GOT3 (cell line): ENCODE results near the gene TAF5L.
"Not testable (repeated sequence)": the region's sequence is repeated elsewhere in the genome, so short reads cannot be mapped to it uniquely, and the experiment has no call there.

Source experiments
- DNase-seq: peaks from one replicate; lab custom pipeline; 2025; ENCODE audit warnings: mixed read lengths; lab: John Stamatoyannopoulos, UW

Gene TAF5L

DNA sequence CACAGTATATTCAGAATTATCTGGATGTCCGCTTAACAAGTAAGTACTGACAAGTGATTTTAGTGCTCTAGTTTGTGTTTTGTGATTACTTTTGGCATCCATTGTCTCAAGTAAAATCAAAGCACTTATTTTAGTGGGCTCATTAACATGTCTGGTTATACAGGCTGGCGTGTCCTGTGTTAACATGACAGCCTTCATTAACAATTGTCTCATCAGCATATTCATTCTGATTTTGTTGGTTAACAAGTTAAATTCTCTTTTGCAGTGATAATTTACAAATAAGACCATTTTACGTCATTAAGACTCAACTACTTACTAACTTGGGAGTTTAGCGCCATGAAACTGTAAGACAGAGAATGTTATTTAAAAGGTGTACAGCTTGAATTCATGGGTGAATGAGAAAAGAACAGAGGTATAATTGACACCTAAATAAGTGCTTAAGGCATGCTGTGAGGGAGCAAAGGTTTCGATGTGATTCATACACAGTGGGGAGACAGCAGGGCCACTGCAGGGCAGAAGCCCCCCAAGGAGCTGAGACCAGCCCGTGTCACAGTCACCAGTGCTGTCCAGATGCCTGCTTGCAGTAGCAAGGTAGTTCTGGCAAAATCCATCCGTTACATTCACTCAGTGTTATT, 22.4 kb downstream of the TAF5L start:
- DNase-seq: no peak

DNA sequence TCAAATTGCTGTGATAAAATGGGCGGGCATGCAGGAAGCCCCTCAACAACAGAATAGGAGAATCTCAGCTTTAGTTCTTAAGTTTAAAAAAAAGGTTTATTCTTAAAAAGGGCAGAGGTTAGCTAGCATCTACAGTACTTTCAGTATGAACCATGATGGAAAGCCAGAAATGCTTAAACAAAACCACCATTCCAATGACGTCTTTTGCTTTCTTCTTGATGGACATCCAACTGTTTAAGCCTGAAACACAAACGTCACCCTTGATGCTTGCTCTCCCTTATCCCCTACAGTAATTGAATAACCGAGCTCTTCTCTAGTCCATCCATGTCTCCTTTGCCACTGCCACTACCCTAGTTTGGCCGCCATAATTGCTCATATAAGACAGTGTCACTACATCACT, 25.7 kb downstream of the TAF5L start:
- no peak for DNase-seq

DNA sequence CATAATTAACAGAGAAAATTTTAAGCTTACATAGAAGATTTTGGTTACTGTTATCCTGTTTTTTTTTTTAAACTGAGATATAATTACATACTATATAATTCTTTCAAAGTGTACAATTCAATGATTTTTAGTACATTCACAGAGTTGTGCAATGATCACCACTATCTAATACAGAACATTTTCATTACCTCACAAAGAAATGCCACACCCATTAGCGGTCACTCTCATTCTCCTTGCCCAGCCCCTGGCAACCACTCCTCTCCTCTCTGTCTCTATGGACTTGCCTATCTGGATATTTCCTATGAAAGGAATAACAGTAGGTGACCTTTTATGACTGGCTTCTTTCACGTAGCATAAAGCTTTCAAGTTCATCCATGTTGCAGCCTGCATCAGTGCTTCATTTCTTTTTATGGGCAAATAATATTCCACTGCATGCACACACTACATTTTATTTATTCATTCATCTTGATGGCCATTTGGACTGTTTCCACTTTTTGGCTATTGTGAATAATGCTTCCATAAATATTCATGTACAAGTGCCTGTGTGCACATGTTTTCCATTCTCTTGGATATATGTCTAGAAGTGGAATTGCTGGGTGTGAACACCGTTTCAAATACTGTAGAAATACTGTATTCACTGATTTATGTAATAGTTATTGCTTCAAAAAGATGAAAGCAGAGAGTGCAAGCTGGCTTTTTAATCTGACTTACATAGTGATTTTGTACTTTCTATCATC, 26.5 kb downstream of the TAF5L start:
- no peak for DNase-seq

DNA sequence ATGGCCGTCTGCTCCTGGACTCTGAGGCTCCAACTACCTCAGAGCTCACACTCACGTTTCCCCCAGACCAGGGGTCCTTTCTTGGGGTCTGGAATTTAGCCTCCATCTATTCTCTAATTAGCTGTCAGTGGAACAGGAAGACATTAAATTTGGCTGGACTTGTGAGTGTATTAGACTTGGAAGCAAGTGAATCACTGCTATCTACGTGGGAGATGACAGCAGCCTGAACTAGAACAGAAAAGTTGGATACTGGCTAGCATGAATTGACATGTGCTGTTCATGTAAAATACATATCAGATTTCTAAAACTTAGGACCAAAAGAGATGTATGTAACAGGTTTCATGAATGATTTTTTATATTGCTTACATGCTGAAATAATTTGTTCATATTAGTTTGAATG, 28.0 kb downstream of the TAF5L start:
- DNase-seq: no peak

DNA sequence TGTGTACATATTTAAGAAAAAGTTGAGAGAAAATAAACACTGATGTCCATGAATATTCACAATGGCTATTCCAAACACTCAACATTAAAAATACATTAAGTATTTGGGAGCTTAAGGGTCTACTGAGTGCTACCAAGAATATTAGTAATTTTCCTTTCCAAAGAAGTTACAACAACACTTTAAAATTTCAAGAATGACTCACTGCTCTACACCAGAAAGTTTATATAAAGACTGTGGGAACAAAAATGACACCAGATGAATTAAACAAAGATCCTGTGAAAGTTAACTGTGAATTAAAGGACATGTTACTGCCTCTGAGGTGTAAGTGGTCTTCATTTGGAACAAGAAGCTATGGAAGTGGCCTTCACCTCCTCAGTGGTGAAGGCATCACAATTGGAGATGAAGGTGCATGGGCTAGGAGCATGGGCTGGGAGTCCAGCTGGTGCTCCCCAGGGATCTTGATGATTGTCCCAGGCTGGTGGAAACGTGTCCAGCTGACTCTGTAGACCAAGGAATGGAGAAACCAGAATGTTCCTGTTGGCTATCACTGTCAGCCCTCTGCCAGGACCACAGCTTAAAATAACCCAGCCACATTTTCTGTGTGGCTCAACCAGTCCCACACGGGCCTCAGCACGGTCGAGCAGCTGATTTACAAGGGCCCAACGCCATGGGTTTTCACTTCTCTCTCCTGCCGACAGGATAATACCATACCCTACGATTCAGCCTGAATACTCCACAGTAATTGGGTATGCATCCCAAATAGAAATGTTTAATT, 28.8 kb downstream of the TAF5L start:
- DNase-seq: no peak

DNA sequence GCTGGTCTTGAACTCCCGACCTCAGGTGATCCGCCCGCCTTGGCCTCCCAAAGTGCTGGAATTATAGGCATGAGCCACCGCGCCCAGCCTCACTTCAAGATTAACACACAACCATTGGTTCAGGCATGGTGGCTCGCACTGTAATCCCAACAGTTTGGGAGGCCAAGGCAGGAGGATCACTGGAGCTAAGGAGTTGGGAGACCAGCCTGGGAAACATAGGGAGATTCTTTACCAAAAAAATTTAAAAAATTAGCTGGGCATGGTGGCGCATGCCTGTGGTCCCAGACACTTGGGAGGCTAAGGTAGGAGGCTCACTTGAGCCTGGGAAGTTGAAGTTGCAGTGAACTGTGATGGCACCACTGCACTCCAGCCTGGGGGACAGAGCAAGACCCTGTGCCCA, 30.0 kb downstream of the TAF5L start:
- not testable (repeated sequence) for DNase-seq

DNA sequence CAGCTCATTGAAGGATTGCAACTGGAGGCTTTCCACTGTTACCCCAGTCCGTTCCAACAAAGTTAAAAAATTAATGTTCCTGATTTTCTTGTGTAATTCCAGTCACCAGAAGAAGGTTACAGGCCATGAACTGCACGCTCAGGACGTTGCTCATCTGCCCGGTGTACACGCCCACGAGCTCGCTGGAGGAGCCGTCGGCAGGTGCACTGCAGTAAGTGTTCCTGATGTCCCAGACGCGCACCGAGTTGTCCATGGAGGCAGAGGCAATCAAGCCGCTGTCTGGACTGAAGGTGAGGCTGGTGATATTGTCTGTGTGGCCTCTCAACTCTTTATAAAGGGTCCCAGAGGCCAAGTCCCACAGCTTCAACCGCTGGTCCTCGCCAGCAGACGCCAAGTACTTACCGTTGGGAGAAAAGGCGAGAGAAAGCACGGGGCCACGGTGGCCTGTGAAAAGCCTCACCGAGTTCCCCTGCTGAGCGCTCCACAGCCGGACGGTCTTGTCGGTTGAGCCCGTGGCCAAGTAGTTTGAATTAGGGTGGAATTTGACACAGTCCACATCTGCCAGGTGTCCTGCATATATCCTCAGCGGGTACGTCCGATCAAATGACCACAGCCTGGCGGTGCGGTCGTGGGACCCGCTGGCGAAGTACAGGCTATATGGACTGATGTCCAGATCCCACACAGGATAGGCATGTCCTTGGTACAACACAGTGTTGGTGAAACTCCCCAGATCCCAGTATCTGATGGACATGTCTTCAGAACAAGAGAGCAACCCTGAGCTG, 31.5 kb downstream of the TAF5L start:
- DNase-seq: no peak

DNA sequence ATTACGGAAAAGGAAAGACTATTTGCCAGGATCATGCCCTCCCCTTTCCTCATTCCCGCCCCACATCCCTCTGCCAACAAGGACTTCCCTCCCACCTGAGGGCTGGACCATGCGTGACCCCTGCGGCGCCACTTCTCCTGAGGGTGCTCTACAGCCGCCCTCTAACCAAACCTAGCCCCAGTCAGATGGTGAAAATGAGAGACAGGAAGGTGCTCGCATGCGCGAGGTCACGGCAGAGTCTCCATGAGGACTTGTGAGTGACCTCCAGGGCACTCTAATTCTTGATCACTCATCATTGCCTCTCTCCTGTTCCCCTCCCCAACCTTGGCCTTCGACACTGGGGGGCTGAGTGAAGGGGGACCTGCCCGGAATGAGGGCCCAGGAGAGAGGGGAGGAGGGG, 32.1 kb downstream of the TAF5L start:
- no peak for DNase-seq

DNA sequence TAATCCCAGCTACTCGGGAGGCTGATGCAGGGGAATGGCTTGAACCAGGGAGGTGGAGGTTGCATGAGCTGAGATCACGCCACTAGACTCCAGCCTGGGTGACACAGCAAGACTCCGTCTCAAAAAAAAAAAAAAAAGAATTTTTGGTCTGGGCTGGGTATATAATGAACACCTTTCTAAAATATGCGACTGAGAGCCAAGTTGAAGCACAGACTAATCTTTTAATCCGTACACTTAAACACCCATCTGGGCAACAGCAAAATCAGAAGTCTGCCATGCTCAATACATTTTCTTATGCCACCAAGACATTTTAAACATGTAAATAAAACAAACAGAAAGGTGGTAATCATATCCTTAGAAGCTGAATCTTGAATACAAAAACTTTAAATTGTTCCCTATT, 35.8 kb downstream of the TAF5L start:
- DNase-seq: no peak

DNA sequence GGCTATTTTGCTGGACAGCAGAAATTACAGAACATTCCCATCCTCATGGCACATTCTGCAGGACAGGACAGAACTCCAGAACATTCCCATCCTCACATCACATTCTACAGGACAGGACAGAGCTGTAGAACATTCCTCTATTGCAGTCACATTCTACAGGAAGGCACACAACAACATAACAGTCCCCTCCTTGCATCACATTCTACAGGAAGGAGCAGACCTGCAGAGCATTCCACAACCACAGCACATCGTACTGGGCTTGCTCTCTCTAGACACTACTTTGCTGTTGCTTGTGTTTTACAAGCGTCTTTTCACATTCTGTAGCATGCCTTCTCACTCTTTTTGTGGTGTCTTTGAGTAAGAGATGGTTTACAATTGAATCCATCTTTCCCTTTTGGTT, 40.6 kb downstream of the TAF5L start:
- no peak for DNase-seq

DNA sequence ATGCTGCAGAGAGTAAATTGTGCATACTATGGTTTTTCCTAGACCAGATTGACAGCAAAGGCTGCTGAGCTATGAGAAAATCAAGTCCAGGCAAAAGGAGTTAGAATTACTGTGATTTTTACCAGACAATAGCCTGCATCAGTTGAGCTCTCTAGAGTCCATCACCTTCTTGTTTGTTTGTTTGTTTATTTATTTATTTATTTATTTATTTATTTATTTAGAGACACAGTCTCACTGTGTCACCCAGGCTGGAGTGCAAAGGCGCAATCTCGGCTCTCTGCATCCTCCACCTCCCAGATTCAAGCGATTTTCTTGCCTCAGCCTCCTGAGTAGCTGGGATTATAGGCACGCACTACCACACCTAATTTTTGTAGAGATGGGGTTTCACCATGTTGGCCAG, 43.2 kb downstream of the TAF5L start:
- no peak for DNase-seq

DNA sequence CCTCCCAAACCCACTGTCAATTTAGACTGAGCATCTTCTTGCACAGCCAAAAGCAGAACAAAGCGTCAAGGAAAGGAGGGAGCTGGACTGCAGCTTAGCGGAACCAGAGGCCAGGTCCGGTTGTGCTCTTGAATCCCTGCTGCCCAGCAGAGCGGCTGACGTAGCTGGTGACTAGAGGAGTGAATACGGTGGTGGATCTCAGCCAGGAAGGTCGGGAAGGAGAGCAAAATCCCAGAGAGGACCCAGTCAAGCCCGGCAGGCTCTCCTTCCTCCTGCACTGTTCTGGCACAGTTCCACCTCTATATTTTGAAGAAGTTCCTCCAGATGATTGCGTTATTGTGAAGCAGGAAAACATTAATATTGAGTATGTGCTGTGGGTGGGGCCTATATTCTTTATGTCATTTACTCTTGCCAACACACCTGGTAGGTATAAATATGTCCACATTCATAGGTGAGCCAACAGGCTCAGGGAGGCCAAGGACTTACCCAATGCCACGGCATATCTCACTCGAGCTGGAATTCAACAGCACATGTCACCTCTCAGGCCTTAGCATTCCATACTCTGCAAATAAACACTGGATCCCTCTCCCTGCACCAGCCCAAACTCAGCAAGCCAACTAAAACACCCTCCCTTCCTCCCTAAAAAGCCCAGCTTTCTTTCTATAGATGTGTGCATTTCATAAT, 43.8 kb downstream of the TAF5L start:
- DNase-seq: no peak

DNA sequence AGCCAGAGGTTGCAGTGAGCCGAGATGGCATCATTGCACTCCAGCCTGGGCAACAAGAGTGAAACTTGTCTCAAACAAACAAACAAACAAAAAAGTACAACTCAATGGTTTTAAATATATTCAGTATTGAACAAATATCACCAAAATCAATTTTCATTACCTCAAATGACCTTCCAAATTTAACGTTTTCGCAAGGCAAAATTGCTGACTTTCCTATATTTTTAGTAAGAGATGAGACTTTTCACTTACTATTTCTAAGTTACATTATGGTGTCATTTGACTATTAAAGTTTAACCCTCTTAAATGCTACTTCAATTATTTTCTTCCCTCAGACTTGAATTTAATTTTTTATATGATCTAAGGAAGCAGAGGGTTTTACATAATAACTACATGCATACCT, 44.4 kb downstream of the TAF5L start:
- no peak for DNase-seq

DNA sequence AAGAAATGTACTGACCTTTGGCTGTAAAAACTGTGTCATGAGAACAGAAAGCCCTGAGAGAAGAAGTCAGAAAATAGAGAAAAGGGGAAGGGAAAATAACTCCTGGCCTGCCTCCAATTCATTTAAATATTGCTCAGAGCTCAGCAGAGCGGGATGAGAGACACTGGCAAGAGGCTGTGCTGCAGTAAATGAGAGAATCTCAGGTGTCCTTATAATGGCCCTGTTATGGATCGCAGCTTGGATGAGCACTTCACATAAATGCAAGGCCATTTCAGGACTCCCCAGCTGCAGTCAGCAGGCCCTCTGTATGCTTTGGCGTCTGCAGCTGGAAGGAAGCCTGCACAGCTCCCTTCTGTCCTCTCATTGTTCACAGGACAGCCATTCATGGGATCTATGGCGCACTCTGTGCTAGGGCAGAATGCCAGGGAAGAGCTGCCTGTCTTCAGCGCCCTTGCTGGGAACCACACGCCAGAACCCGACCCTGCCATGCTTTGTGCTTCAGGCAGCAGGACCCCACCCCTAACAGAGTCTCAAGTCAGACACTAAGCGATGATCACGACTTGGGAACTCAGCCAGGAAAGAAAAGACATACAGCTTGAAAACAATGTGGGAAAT, 46.8 kb downstream of the TAF5L start:
- no peak for DNase-seq

DNA sequence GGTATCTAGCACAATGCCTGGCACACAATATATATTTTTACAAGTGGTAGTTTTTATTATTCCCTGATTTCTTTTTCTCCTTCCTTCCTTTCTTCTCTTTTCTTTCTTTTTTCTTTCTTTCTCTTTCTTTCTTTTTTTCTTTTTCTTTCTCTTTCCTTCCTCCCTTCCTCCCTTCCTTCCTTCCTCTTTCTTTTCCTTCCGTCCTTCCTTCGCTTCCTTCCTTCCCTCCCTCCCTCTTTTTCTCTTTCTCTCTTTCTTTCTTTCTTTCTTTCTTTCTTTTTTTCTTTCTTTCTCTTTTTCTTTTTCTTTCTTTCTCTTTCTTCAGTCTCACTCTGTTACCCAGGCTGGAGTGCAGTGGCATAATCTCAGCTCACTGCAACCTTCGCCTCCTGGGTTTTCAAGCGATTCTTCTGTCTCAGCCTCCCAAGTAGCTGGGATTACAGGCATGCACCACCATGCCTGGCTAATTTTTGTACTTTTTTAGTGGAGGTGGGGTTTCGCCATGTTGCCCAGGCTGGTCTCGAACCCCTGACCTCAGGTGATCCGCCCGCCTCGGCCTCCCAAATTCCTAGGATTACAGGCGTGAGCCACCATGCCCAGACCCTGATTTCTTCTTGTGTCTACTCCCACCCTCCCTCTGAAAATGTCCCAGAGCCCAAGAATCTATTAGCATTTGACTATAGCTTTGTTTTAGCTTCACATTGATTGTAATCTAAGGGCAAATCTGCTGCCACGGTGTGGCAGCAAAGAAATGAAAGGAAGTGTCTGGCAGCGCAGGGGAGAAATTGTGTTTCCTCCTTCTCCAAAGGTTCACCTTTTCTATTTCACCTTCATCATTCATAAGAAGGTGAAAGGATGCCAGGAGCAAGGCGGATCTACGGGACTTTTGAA, 47.5 kb downstream of the TAF5L start:
- no peak for DNase-seq

DNA sequence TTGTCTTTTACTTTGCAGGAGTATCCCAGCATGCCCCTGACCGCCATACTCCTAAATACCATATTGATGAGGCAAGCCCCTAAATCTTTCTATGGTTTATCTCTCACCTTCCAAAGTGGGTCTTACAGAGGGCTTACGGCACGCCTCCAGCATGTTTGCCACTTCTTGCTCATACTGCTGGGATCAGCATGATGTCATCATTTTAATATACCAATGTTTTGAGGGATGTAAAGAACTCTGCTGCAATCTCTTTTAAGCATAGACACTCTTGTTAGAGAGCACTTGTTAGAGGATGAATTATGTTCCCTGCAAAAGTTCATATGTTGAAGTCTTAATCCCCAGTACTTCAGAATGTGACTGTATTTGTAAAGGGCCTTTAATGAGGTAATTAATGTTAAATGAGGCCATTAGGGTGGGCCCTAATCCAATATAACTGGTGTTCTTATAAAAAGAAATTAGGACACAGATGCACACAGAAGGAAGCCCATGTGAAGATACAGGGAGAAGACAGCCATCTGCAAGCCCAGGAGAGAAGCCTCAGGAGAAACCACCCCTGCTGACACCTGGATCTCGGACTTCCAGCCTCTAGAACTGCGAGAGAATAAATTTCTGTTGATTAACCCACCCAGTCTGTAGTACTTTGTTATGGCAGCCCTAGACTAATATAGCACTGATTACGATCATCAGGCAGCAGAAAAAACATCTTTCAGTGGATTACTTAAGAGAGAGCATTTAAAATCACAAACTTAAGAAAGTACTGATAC, 51.1 kb downstream of the TAF5L start:
- DNase-seq: no peak

DNA sequence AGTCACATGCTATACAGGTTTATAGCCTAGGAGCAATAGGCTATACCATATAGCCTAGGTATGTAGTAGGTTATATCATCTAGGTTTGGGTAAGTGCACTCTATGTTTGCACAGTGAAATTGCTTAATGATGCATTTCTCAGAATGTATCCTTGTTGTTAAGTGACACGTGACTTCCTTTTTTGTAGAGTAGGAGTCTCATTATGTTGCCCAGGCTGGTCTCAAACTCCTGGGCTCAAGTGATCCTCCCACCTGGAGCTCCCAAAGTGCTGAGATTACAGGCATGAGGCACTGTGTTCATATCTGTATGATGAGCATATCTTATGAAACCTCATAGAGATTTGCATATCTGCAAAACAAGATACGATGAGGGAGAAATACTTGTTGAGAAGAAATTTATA, 53.6 kb downstream of the TAF5L start:
- no peak for DNase-seq

DNA sequence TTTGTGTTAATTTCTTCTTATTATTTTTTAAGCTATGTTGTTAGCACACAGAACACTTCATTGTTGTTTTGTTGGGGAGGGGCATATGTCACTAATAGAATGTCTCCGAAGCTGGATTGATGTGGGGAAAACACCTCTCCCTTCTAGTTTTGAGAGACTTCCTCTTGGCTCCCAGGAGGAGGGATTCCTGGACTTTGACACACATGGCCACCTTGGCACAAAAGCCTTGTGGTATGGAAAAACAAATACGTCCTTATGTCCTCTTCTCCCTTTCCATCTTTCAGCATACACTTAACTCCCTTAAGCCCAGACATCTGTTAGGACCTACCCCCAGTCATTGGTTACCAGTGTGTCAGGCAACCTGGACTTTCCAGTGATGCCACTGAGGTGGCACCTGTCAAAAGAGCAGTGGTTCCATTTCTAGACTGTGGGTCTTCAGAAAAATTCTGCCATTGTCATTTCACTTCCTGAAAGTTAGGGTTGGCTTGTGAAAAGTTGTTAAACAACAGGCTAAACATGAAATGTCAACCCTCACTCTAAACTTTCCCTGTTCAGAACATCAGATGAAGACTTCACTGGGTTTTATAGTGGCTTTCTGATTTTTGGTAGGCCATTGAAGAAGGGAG, 54.9 kb downstream of the TAF5L start:
- DNase-seq: no peak

DNA sequence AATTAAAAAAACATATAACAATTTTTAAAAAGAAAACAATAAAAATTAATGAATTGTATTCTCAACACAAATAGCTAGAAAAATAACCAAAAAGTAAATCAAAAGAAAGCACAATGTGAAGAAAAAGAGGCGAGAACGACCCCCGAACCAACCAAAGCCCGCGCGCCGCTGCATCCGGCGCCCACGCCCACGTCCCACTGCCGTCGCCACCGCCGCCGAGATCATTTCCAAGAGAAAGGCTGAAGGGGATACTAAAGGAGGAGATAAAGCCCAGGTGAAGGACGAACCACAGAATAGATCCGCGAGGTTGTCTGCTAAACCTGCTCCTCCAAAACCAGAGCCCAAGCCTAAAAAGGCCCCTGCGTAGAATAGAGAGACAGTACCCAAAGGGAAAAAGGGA, 55.6 kb downstream of the TAF5L start:
- no peak for DNase-seq
